Head of caudate nucleus (tissue), 42 donors: ENCODE measurements around the gene BRAT1.
"Not testable (repeated sequence)": the region's sequence is repeated elsewhere in the genome, so short reads cannot be mapped to it uniquely, and the experiment has no call there.

Source experiments
- DNase-seq, 42 donors: peaks; one replicate each; pipeline versions ENCODE4 v3.0.0 to v3.0.0-alpha.2; 2020 to 2021; ENCODE audit warnings: mixed read lengths in 7 of 42
- intact Hi-C: fragments of 100-400 bp; cut with DNase I; formaldehyde crosslinking; loops from one replicate; pipeline ENCODE4 v1.15.0; 2022

The BRAT1 gene

DNA sequence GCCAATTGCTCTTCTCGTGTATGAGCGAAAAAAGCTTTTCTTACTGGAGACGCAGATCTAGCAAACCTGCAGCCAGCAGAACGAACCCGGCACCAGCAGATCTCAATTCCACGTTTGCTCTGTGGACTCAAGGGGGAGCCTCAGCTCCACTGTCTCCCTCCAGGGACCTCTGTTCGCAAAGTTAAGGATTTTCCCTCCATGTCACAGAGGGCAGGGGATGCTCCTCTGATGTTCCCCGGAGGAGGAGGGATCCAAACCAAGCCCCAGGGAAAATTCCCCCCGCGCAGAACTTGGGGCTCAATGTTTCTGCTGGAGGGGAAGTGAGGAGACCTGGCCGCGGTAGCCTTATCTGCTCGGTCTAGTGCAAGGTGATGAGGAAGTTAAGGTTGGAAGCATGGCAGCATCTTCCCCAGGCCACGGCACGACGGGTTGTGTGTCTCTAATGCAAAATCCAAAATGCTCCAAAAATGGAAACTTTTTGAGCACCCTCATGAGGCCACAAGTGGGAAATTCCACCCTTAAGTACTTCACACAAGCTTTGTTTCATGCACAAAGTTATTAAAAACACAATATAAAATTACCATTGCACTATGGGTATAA, 12.5 kb upstream of the BRAT1 start:
- intact Hi-C loops = loop anchor here (10.0 kb wide), 1 partner anchor 117 kb away; the partner anchor contains the start of gene AMZ1
- DNase-seq = peak; percentile 49 to 90 (median 71)

- intact Hi-C loops = loop anchor here (10.0 kb wide), 1 partner anchor 118 kb away; the partner anchor contains the start of gene AMZ1
- peak in 31 of 42 donors; percentile 14 to 80 (median 42) for DNase-seq
Measured at GRCh38 chr7:2566890-2567678, 11.8 kb upstream of the BRAT1 start.

DNA sequence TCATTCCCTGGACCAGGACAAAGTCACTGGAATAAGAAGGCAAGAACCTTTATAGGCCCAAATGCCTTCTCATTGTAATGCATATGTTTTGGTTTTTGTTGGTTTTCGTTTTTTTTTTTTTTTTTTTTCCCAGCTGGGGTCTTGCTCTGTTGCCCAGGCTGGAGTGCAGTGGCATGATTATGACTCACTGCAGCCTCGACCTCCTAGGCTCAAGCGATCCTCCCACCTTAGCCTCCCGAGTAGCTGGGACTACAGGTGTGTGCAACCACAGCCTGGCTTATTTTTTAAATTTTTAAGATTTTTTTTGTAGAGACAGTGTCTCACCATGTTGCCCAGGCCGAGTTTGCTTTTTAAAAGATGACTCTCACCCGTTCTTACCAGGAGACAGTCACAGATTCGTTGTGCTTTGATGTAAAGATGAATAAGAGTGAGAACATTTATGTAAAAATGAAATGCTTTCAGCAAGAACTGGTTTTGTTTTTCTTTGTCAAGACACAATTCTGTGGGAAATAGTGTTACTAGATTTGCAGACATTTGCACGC, 11.1 kb upstream of the BRAT1 start:
- DNase-seq = no peak
- intact Hi-C loops = loop anchor here (10.0 kb wide), 1 partner anchor 118 kb away; the partner anchor contains the start of gene AMZ1

DNA sequence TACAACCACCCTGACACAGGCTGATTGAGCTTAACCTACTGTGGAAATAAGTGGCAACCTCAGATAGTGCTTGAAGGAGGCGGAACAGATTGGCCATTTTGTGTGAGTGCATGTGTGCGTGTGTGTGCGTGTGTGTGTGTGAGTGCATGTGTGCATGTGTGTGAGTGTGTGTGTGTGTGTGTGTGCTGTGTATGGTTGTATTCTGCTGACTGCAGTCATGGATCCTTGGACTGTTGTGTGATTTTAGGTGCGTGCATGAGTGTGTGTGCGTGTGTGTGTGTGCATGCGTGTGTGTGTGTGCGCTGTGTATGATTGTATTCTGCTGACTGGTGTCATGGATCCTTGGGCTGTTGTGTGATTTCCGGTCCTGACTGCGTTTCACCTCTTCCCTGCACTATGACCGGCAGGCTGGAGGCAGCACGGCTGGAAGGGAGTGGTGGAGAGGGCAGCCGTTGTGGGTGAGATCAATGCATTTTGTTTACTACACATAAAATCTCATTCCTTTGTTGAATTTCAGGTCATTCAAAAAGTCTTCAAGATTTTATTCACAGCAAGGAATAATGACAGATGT, 9.7 kb upstream of the BRAT1 start:
- intact Hi-C loops = loop anchor here (10.0 kb wide), 1 partner anchor 120 kb away; the partner anchor contains the start of gene AMZ1
- no peak for DNase-seq

- intact Hi-C loops = loop anchor here (10.0 kb wide), 1 partner anchor 121 kb away; the partner anchor contains the start of gene AMZ1
- DNase-seq = not testable (repeated sequence)
Measured at GRCh38 chr7:2563955-2564354, 8.6 kb upstream of the BRAT1 start.

- no peak for DNase-seq
Measured at GRCh38 chr7:2559283-2559950, 4.1 kb upstream of the BRAT1 start.

DNA sequence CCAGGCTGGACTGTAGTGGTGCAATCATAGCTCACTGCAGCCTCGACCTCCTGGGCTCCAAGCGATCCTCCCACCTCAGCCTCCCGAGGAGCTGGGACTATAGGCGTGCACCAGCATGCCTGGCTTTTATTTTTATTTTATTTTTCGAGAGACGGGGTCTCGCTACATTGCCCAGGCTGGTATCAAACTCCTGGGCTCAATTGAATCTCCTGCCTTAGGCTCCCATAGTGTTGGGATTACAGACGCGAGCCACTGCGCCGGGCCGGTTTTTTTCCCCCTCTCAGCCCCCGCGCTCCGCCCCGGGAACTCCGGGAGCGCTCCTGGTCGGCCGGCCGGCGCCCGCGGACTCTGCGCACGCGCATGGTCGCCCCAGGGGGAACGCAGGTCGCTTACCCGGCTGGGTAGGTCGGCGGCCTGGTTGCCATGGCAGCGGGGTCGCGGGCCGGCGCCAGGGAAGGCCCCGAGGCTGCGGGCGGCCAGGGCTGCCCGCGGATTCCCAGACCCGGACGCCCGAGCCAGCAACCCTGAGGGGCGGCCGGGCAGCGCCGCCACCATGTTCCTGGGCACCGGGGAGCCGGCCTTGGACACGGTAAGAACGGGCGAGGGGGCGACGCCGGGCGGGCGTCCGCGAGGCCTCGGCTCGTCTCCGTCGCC, 3.4 kb upstream of the BRAT1 start, which contains the start of gene IQCE:
Gene IQCE (plus strand): TSS at position 351 of the 654 bp plus-strand sequence. CDS start 203 bp downstream, at position 554.
- peak; percentile 78 to 97 (median 94) for DNase-seq
- intact Hi-C loops = loop anchor here (5.0 to 10.0 kb wide), 2 partner anchors 36 to 76 kb away; partner anchors contain the start of gene TTYH3

More at GRCh38 chr7:2559283-2559950, 4.1 kb upstream of the BRAT1 start:
- intact Hi-C loops = loop anchor here (5.0 to 10.0 kb wide), 2 partner anchors 37 to 75 kb away; partner anchors contain the start of gene TTYH3

- DNase-seq = peak in 1 of 42 donors; percentile 19
- intact Hi-C loops = loop anchor here (5.0 to 10.0 kb wide), 2 partner anchors 32 to 80 kb away; partner anchors contain the start of gene TTYH3
Measured at GRCh38 chr7:2554661-2555111, 638 bp downstream of the BRAT1 start.

DNA sequence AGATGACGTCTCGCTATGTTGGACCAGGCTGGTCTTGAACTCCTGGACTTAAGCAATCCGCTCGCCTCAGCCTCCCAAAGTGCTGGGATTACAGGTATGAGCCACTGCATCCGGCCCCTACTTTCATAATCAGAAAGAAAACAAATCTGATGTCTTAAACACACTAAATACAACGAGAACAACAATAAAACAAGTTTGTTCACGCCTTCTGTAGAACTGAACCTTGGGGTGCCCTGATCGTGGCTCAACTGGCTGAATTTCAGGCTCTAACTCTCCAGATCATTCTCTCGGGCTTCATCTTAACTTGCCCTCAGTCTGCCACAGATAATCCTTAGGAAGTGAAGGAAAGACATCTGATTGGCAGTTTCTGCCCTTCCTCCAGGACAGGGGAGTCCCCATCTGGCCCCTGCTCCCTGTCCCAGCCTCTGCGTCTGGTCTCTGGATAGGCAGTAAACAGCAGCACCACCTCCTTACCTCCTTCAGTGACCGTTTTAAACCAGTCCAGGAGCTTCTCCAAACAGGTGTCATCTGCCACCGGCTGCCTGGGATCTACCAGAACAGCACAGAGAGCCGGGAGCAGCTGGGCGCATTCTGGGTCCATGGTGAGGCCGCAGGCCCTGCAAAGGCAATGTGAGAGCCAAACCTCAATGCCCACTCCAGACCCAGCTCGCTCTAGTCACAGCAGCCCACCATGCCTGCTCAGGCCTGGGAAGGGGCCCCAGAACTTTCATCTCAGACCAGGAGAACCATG, 1.3 kb downstream of the BRAT1 start:
- DNase-seq = peak in 1 of 42 donors; percentile 27
- intact Hi-C loops = loop anchor here (10.0 kb wide), 1 partner anchor 81 kb away; the partner anchor contains the start of gene TTYH3

- DNase-seq = no peak
- intact Hi-C loops = loop anchor here (10.0 kb wide), 1 partner anchor 82 kb away; the partner anchor contains the start of gene TTYH3
Measured at GRCh38 chr7:2553108-2553507, 2.2 kb downstream of the BRAT1 start.

DNA sequence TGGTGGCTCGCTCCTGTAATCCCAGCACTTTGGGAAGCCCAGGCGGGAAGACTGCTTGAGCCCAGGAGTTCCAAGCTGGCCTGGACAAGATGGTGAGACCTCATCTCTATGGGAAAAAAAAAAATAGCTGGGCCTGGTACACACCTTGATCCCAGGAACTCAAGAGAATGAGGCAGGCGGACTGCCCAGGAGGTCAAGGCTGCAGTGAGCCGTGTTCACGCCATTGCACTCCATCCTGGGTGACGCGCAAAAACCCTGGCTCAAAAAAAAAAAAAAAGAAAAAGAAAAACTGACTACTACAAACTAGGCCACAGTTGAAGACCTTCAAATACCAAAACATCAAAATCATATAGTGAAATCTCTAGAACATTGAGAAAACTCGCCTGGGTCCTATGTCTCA, 3.9 kb downstream of the BRAT1 start:
- DNase-seq = peak in 1 of 42 donors; percentile 25
- intact Hi-C loops = loop anchor here (10.0 kb wide), 1 partner anchor 83 kb away; the partner anchor contains the start of gene TTYH3

DNA sequence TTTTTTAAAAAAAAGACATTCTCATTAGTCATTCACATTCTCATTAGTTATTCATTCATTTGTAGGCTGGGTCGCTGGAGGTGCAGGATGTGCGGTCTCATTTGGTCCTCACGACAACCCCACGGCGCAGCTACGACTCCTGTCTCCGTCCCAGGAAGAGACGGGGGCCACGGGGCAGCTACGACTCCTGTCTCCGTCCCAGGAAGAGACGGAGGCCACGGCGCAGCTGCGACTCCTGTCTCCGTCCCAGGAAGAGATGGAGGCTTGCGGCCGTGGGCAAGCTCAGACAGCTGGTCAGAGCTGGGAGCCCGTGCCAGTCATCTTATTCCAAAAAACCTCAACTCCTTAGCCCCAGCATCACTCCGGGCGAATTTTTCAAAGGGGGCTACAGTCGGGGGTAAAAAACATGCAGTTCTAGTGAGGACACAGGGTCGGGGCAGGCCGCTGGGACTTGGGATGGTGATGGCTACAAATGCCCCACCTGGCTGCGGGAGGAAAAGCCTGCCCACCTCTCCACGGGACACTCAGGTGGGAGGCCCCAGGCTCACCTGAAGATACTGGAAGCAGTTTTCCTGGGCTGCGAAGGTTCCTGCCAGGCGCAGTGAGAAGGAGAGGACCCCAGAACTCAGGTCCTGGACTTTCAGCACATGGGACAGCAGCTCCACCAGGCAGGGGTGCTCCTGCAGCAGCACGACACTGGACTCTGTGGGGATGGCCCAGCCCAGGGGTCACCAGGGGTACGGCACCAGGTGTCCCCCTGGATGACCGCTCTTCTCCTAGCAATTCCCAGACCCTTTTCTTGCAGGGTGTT, 8.3 kb downstream of the BRAT1 start:
- DNase-seq = no peak
- intact Hi-C loops = no loop called here

GRCh38 chr7:2545746-2546425, 9.4 kb downstream of the BRAT1 start:
- no peak for DNase-seq
- intact Hi-C loops = no loop called here

GRCh38 chr7:2544541-2545188, 10.7 kb downstream of the BRAT1 start:
- intact Hi-C loops = no loop called here
- DNase-seq = no peak
